HEK293 (cell line): Measurements from ENCODE around the gene MCRIP2.

Experiments used
- CTCF ChIA-PET: fragments of 350-600 bp; formaldehyde crosslinking; extraction: SDS; loops from one replicate; lab custom pipeline; 2021; ENCODE audit warnings: antibody characterized with exemption; lab: Yijun Ruan, JAX
- POLR2A ChIA-PET: fragments of 300-600 bp; formaldehyde crosslinking; extraction: SDS; loops from one replicate; lab custom pipeline; 2020; ENCODE audit warnings: antibody characterized with exemption, inconsistent platforms; lab: Yijun Ruan, JAX
- H3K27ac ChIP-seq: fragments of 200-500 bp; sonication (Bioruptor generic); 2 replicates; pipeline ENCODE4 v1.5.1; 2014; ENCODE audit warnings: low read depth, low read length, control low read depth, inconsistent platforms; ENCODE audit errors: extremely low read depth
- H3K36me3 ChIP-seq, 2 experiments: fragments of 200-500 bp in 1 of 2; sonication (Bioruptor generic) in 1 of 2; 1 replicate in 1 of 2; 2 replicates in 1 of 2; pipeline ENCODE4 v1.5.1; 2014 to 2017; ENCODE audit warnings: inconsistent platforms in 2 of 2, low read length in 2 of 2; ENCODE audit not compliant: control insufficient read depth in 2 of 2, insufficient read depth in 1 of 2
- H3K4me1 ChIP-seq: fragments of 200-500 bp; sonication (Bioruptor generic); 2 replicates; pipeline ENCODE4 v1.5.1; 2014; ENCODE audit warnings: mild to moderate bottlenecking, low read length, inconsistent platforms; ENCODE audit not compliant: control insufficient read depth, insufficient read depth
- H3K4me3 ChIP-seq: 2 replicates; pipeline ENCODE4 v1.5.1; 2011; ENCODE audit warnings: low read depth, mild to moderate bottlenecking, control low read depth, low read length, moderate library complexity
- H3K9me3 ChIP-seq: fragments of 200-500 bp; sonication (Bioruptor generic); 2 replicates; pipeline ENCODE4 v1.5.1; 2014; ENCODE audit warnings: low read depth, low read length, inconsistent platforms; ENCODE audit not compliant: control insufficient read depth, insufficient read depth
- BCL11A ChIP-seq: fragments of 450-650 bp; formaldehyde crosslinking; IDR thresholded peaks from 2 replicates; pipeline ENCODE4 v1.5.1; 2016; ENCODE audit warnings: low read depth, missing biosample characterization, missing genetic modification characterization
- EGR2 ChIP-seq: fragments of 450-650 bp; formaldehyde crosslinking; IDR thresholded peaks from 2 replicates; pipeline ENCODE4 v1.5.1; 2016; ENCODE audit warnings: low read depth, missing biosample characterization, missing genetic modification characterization
- GLIS2 ChIP-seq: fragments of 450-650 bp; formaldehyde crosslinking; IDR thresholded peaks from 2 replicates; pipeline ENCODE4 v1.5.1; 2016; ENCODE audit warnings: missing biosample characterization, missing genetic modification characterization
- KLF1 ChIP-seq: fragments of 450-650 bp; formaldehyde crosslinking; IDR thresholded peaks from 2 replicates; pipeline ENCODE4 v1.5.1; 2016; ENCODE audit warnings: missing biosample characterization, missing genetic modification characterization
- TRIM28 ChIP-seq: IDR thresholded peaks from 2 replicates; pipeline ENCODE4 v1.6.1; 2011; ENCODE audit warnings: low read length, control low read depth, borderline replicate concordance
- ZFHX2 ChIP-seq: fragments of 450-650 bp; formaldehyde crosslinking; conservative IDR thresholded peaks from 2 replicates; pipeline ENCODE4 v1.5.1; 2016; ENCODE audit warnings: missing biosample characterization, missing genetic modification characterization
- ZIC2 ChIP-seq: fragments of 450-650 bp; formaldehyde crosslinking; IDR thresholded peaks from 2 replicates; pipeline ENCODE4 v1.5.1; 2016; ENCODE audit warnings: missing biosample characterization, missing genetic modification characterization
- ZNF121 ChIP-seq: fragments of 450-650 bp; formaldehyde crosslinking; IDR thresholded peaks from 2 replicates; pipeline ENCODE4 v1.5.1; 2016; ENCODE audit warnings: missing biosample characterization, missing genetic modification characterization
- ZNF157 ChIP-seq: fragments of 450-650 bp; formaldehyde crosslinking; IDR thresholded peaks from 2 replicates; pipeline ENCODE4 v1.5.1; 2016; ENCODE audit warnings: missing biosample characterization, missing genetic modification characterization
- ZNF169 ChIP-seq: fragments of 450-650 bp; formaldehyde crosslinking; IDR thresholded peaks from 2 replicates; pipeline ENCODE4 v1.5.1; 2016; ENCODE audit warnings: missing biosample characterization, missing genetic modification characterization
- ZNF221 ChIP-seq: fragments of 450-650 bp; formaldehyde crosslinking; IDR thresholded peaks from 2 replicates; pipeline ENCODE4 v1.5.1; 2017; ENCODE audit warnings: missing biosample characterization, missing genetic modification characterization, borderline replicate concordance
- ZNF394 ChIP-seq: fragments of 450-650 bp; formaldehyde crosslinking; IDR thresholded peaks from 2 replicates; pipeline ENCODE4 v1.5.1; 2016; ENCODE audit warnings: missing biosample characterization, missing genetic modification characterization, mild to moderate bottlenecking, moderate library complexity, borderline replicate concordance
- ZNF521 ChIP-seq: fragments of 450-650 bp; formaldehyde crosslinking; IDR thresholded peaks from 2 replicates; pipeline ENCODE4 v1.5.1; 2017; ENCODE audit warnings: missing biosample characterization, mild to moderate bottlenecking, missing genetic modification characterization
- ZNF600 ChIP-seq: fragments of 450-650 bp; formaldehyde crosslinking; IDR thresholded peaks from 2 replicates; pipeline ENCODE4 v1.5.1; 2016; ENCODE audit warnings: missing biosample characterization, missing genetic modification characterization
- ZNF623 ChIP-seq: fragments of 450-650 bp; formaldehyde crosslinking; IDR thresholded peaks from 2 replicates; pipeline ENCODE4 v1.5.1; 2016; ENCODE audit warnings: missing biosample characterization, missing genetic modification characterization
- ZNF664 ChIP-seq: fragments of 450-650 bp; formaldehyde crosslinking; IDR thresholded peaks from 2 replicates; pipeline ENCODE4 v1.5.1; 2016; ENCODE audit warnings: missing biosample characterization, missing genetic modification characterization
- TF ChIP-seq, protein P1 (sequence below): fragments of 450-650 bp; formaldehyde crosslinking; IDR thresholded peaks from 2 replicates; pipeline ENCODE4 v1.5.1; 2016; ENCODE audit warnings: missing biosample characterization, missing genetic modification characterization
- TF ChIP-seq, protein P2 (sequence below): fragments of 450-650 bp; formaldehyde crosslinking; IDR thresholded peaks from 2 replicates; pipeline ENCODE4 v1.5.1; 2016; ENCODE audit warnings: missing biosample characterization, missing genetic modification characterization
- TF ChIP-seq, protein P3 (sequence below): fragments of 450-650 bp; formaldehyde crosslinking; IDR thresholded peaks from 2 replicates; pipeline ENCODE4 v1.5.1; 2017; ENCODE audit warnings: missing biosample characterization, mild to moderate bottlenecking, missing genetic modification characterization, moderate library complexity
- TF ChIP-seq, protein P4 (sequence below): sonication (generic); formaldehyde crosslinking; IDR thresholded peaks from 2 replicates; pipeline ENCODE4 v1.8.1; 2022; ENCODE audit warnings: mild to moderate bottlenecking, moderate library complexity, missing genetic modification reagents
- TF ChIP-seq, protein P5 (sequence below): fragments of 450-650 bp; formaldehyde crosslinking; IDR thresholded peaks from 2 replicates; pipeline ENCODE4 v1.5.1; 2016; ENCODE audit warnings: missing biosample characterization, missing genetic modification characterization
- TF ChIP-seq, protein P6 (sequence below): fragments of 450-650 bp; formaldehyde crosslinking; IDR thresholded peaks from 2 replicates; pipeline ENCODE4 v1.5.1; 2017; ENCODE audit warnings: missing biosample characterization, missing genetic modification characterization

Gene MCRIP2

DNA sequence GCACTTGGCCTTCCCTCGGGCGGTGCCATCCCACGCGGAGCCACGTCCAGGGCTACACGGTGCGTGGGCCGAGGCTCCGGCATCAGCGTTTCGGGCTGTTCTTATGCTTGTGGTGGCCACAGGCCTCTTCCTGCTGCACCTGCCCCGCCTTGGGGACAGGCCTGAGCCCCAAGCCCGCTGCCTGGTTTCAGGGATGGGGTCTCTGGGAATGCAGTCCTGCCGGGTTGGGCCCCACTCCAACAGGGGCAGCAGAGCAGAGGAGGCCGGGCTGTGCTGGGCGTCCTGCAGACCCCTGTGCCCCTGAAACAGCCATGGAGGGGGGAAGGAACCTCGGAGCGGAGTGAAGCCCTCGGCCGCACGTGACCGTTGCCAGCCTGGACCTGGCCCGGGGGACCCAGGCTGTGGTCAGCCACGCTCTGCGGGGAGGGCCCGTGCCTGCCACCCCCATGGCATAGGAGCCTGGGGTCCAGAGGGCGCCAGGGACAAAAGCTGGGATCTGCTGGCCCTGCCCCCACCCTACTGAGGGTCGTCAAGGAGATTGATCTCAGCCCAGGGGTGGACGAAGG lies 11.3 kb upstream of the MCRIP2 start:
- TF ChIP-seq ZNF664 (no peak), ZNF600 (tag by site-specific recombination) (peak; percentile 56), KLF1 (tag by site-specific recombination) (no peak; the same call in 1 of the 2 replicates), ZNF394 (no peak), GLIS2 (tag by site-specific recombination) (peak; percentile 7; the same call in 1 of the 2 replicates), BCL11A (tag by site-specific recombination) (no peak), ZNF169 (tag by site-specific recombination) (no peak), EGR2 (tag by site-specific recombination) (peak; percentile 79), ZNF121 (tag by site-specific recombination) (no peak), TRIM28 (no peak), ZNF157 (no peak), ZNF521 (tag by site-specific recombination) (no peak), ZNF221 (tag by site-specific recombination) (no peak), ZNF623 (tag by site-specific recombination) (peak; percentile 19; the same call in 1 of the 2 replicates), ZFHX2 (tag by site-specific recombination) (peak; percentile 82), ZIC2 (no peak)
- TF ChIP-seq, protein P1, sequence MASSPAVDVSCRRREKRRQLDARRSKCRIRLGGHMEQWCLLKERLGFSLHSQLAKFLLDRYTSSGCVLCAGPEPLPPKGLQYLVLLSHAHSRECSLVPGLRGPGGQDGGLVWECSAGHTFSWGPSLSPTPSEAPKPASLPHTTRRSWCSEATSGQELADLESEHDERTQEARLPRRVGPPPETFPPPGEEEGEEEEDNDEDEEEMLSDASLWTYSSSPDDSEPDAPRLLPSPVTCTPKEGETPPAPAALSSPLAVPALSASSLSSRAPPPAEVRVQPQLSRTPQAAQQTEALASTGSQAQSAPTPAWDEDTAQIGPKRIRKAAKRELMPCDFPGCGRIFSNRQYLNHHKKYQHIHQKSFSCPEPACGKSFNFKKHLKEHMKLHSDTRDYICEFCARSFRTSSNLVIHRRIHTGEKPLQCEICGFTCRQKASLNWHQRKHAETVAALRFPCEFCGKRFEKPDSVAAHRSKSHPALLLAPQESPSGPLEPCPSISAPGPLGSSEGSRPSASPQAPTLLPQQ (tag by site-specific recombination) = no peak
- TF ChIP-seq, protein P2, sequence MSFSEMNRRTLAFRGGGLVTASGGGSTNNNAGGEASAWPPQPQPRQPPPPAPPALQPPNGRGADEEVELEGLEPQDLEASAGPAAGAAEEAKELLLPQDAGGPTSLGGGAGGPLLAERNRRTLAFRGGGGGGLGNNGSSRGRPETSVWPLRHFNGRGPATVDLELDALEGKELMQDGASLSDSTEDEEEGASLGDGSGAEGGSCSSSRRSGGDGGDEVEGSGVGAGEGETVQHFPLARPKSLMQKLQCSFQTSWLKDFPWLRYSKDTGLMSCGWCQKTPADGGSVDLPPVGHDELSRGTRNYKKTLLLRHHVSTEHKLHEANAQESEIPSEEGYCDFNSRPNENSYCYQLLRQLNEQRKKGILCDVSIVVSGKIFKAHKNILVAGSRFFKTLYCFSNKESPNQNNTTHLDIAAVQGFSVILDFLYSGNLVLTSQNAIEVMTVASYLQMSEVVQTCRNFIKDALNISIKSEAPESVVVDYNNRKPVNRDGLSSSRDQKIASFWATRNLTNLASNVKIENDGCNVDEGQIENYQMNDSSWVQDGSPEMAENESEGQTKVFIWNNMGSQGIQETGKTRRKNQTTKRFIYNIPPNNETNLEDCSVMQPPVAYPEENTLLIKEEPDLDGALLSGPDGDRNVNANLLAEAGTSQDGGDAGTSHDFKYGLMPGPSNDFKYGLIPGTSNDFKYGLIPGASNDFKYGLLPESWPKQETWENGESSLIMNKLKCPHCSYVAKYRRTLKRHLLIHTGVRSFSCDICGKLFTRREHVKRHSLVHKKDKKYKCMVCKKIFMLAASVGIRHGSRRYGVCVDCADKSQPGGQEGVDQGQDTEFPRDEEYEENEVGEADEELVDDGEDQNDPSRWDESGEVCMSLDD (tag by site-specific recombination) = no peak
- TF ChIP-seq, protein P3, sequence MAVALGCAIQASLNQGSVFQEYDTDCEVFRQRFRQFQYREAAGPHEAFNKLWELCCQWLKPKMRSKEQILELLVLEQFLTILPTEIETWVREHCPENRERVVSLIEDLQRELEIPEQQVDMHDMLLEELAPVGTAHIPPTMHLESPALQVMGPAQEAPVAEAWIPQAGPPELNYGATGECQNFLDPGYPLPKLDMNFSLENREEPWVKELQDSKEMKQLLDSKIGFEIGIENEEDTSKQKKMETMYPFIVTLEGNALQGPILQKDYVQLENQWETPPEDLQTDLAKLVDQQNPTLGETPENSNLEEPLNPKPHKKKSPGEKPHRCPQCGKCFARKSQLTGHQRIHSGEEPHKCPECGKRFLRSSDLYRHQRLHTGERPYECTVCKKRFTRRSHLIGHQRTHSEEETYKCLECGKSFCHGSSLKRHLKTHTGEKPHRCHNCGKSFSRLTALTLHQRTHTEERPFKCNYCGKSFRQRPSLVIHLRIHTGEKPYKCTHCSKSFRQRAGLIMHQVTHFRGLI = no peak
- TF ChIP-seq, protein P4, sequence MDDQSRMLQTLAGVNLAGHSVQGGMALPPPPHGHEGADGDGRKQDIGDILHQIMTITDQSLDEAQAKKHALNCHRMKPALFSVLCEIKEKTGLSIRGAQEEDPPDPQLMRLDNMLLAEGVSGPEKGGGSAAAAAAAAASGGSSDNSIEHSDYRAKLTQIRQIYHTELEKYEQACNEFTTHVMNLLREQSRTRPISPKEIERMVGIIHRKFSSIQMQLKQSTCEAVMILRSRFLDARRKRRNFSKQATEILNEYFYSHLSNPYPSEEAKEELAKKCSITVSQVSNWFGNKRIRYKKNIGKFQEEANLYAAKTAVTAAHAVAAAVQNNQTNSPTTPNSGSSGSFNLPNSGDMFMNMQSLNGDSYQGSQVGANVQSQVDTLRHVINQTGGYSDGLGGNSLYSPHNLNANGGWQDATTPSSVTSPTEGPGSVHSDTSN = no peak
- TF ChIP-seq, protein P5, sequence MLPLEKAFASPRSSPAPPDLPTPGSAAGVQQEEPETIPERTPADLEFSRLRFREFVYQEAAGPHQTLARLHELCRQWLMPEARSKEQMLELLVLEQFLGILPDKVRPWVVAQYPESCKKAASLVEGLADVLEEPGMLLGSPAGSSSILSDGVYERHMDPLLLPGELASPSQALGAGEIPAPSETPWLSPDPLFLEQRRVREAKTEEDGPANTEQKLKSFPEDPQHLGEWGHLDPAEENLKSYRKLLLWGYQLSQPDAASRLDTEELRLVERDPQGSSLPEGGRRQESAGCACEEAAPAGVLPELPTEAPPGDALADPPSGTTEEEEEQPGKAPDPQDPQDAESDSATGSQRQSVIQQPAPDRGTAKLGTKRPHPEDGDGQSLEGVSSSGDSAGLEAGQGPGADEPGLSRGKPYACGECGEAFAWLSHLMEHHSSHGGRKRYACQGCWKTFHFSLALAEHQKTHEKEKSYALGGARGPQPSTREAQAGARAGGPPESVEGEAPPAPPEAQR (tag by site-specific recombination) = no peak
- TF ChIP-seq, protein P6, sequence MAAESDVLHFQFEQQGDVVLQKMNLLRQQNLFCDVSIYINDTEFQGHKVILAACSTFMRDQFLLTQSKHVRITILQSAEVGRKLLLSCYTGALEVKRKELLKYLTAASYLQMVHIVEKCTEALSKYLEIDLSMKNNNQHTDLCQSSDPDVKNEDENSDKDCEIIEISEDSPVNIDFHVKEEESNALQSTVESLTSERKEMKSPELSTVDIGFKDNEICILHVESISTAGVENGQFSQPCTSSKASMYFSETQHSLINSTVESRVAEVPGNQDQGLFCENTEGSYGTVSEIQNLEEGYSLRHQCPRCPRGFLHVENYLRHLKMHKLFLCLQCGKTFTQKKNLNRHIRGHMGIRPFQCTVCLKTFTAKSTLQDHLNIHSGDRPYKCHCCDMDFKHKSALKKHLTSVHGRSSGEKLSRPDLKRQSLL (tag by site-specific recombination) = peak; percentile 34; the same call in 1 of the 2 replicates
- no peaks in the 10 kb centered on the region for H3K9me3 ChIP-seq
- H3K27ac ChIP-seq = peak overlapping the region; percentile 24; the same call in 1 of the 2 replicates
- H3K36me3 ChIP-seq = peaks cover 0 to 20% of the 10 kb centered on the region in 2 experiments; a peak in 1 of 3 replicates
- ChIA-PET CTCF (no interaction called here), POLR2A (interaction anchor here (0.6 kb wide), 1 partner anchor 108 kb away, joined by 4 read pairs; no protein-coding TSS in a partner anchor)
- H3K4me1 ChIP-seq = peaks cover 2% of the 10 kb centered on the region; the same call in 1 of the 2 replicates
- H3K4me3 ChIP-seq = no peak overlapping the region
